Liver (tissue), 9 donors: ENCODE measurements around the gene FRMD6. TPM values are rescaled to one million over a fixed set of nuclear protein-coding genes. Genes with fewer than 3 reads are reported as not detected.

ENCODE experiments used
- DNase-seq: peaks from one replicate; pipeline ENCODE4 v3.0.0-alpha.2; 2017; ENCODE audit warnings: low spot score
- H3K27ac ChIP-seq, 2 donors: one replicate each; pipeline ENCODE4 v1.7.0; 2013; ENCODE audit warnings: inconsistent platforms in 2 of 2, low read length in 2 of 2, control low read depth in 1 of 2, low read depth in 1 of 2, mild to moderate bottlenecking in 1 of 2
- H3K27me3 ChIP-seq, 4 donors: one replicate each; pipeline versions ENCODE4 v1.6.1 to v1.7.0; 2013; ENCODE audit warnings: low read length in 3 of 4, inconsistent platforms in 1 of 4, mild to moderate bottlenecking in 1 of 4, moderate library complexity in 1 of 4; ENCODE audit not compliant: control insufficient read depth in 4 of 4, insufficient read depth in 4 of 4
- H3K36me3 ChIP-seq, 4 donors: one replicate each; pipeline versions ENCODE4 v1.6.1 to v1.7.0; 2013; ENCODE audit warnings: low read length in 3 of 4, mild to moderate bottlenecking in 3 of 4, low read depth in 1 of 4, moderate library complexity in 1 of 4; ENCODE audit not compliant: control insufficient read depth in 4 of 4, insufficient read depth in 3 of 4
- H3K4me1 ChIP-seq, 4 donors: one replicate each; pipeline versions ENCODE4 v1.6.1 to v1.7.0; 2013; ENCODE audit warnings: low read length in 3 of 4, mild to moderate bottlenecking in 3 of 4, moderate library complexity in 1 of 4; ENCODE audit not compliant: control insufficient read depth in 4 of 4, insufficient read depth in 4 of 4
- H3K4me3 ChIP-seq, 3 donors: one replicate each; pipeline versions ENCODE4 v1.6.1 to v1.7.0; 2013; ENCODE audit warnings: low read length in 3 of 3, control low read depth in 1 of 3, low read depth in 1 of 3, mild to moderate bottlenecking in 1 of 3
- H3K9ac ChIP-seq, 2 donors: one replicate each; pipeline ENCODE4 v1.7.0; 2013; ENCODE audit warnings: low read length in 2 of 2, mild to moderate bottlenecking in 2 of 2, moderate library complexity in 2 of 2, control low read depth in 1 of 2, low read depth in 1 of 2
- H3K9me3 ChIP-seq, 4 donors: one replicate each; pipeline versions ENCODE4 v1.6.1 to v1.7.0; 2013; ENCODE audit warnings: low read length in 3 of 4; ENCODE audit not compliant: control insufficient read depth in 4 of 4
- ATF3 ChIP-seq: IDR thresholded peaks from 2 replicates; pipeline ENCODE4 v1.6.1; 2016; ENCODE audit warnings: antibody characterized with exemption
- CTCF ChIP-seq: fragments of 150-350 bp; IDR thresholded peaks from 2 replicates; pipeline ENCODE4 v1.5.1; 2017; ENCODE audit warnings: improper control_type of control experiment, low read depth, low read length; ENCODE audit not compliant: missing input control
- EGR1 ChIP-seq, 2 donors: IDR thresholded peaks; 2 replicates each; pipeline ENCODE4 v1.6.1; 2016 to 2018; ENCODE audit warnings: antibody characterized with exemption in 2 of 2, low read depth in 2 of 2
- FOXA2 ChIP-seq: IDR thresholded peaks from 2 replicates; pipeline ENCODE4 v1.6.1; 2016; ENCODE audit warnings: antibody characterized with exemption
- GABPA ChIP-seq, 2 donors: IDR thresholded peaks in 1 of 2; conservative IDR thresholded peaks in 1 of 2; 2 replicates each; pipeline ENCODE4 v1.6.1; 2016; ENCODE audit warnings: antibody characterized with exemption in 2 of 2, mild to moderate bottlenecking in 1 of 2, moderate library complexity in 1 of 2
- HNF4A ChIP-seq, 2 donors: conservative IDR thresholded peaks; 2 replicates each; pipeline ENCODE4 v1.6.1; 2016; ENCODE audit warnings: antibody characterized with exemption in 2 of 2, mild to moderate bottlenecking in 2 of 2
- HNF4G ChIP-seq: IDR thresholded peaks from 2 replicates; pipeline ENCODE4 v1.6.1; 2016; ENCODE audit warnings: antibody characterized with exemption
- JUND ChIP-seq, 2 donors: IDR thresholded peaks; 2 replicates each; pipeline ENCODE4 v1.6.1; 2016; ENCODE audit warnings: antibody characterized with exemption in 2 of 2
- MAX ChIP-seq: IDR thresholded peaks from 2 replicates; pipeline ENCODE4 v1.6.1; 2016; ENCODE audit warnings: antibody characterized with exemption
- NR2F2 ChIP-seq: IDR thresholded peaks from 2 replicates; pipeline ENCODE4 v1.6.1; 2016; ENCODE audit warnings: antibody characterized with exemption
- RAD21 ChIP-seq, 2 donors: IDR thresholded peaks; 2 replicates each; pipeline ENCODE4 v1.6.1; 2016; ENCODE audit warnings: antibody characterized with exemption in 2 of 2, mild to moderate bottlenecking in 2 of 2
- REST ChIP-seq: IDR thresholded peaks from 2 replicates; pipeline ENCODE4 v1.6.1; 2016; ENCODE audit warnings: antibody characterized with exemption, mild to moderate bottlenecking
- RXRA ChIP-seq, 2 donors: IDR thresholded peaks; 2 replicates each; pipeline ENCODE4 v1.6.1; 2017 to 2018; ENCODE audit warnings: antibody characterized with exemption in 2 of 2, mild to moderate bottlenecking in 1 of 2
- SP1 ChIP-seq: IDR thresholded peaks from 2 replicates; pipeline ENCODE4 v1.6.1; 2018; ENCODE audit warnings: antibody characterized with exemption, mild to moderate bottlenecking
- TAF1 ChIP-seq: conservative IDR thresholded peaks from 2 replicates; pipeline ENCODE4 v1.6.1; 2016; ENCODE audit warnings: antibody characterized with exemption, mild to moderate bottlenecking
- YY1 ChIP-seq: IDR thresholded peaks from 2 replicates; pipeline ENCODE4 v1.6.1; 2016; ENCODE audit warnings: antibody characterized with exemption, mild to moderate bottlenecking
- ZBTB33 ChIP-seq: IDR thresholded peaks from 2 replicates; pipeline ENCODE4 v1.6.1; 2016; ENCODE audit warnings: antibody characterized with exemption
- WGBS: extraction: QIAGEN DNeasy Blood & Tissue Kit; methylation state at CpG from one replicate; pipeline ENCODE4 v1.1.7; 2013; 5-methylcytosine and 5-hydroxymethylcytosine counted together
- polyA plus RNA-seq, 2 donors: library from polyadenylated mRNA; stranded (reverse) in 1 of 2; unstranded in 1 of 2; fragments of 200-250 nt in 1 of 2; fragments of >200 nt in 1 of 2; fragmentation: Nextera tagmentation in 1 of 2; extraction: Ambion mirVana in 1 of 2; gene quantifications; one replicate each; pipeline versions ENCODE4 v1.2.1 to v1.2.3, GENCODE V29; 2013 to 2015
- total RNA-seq, 2 donors: library from RNA; depleted of rRNA; stranded (reverse); fragments of >200 nt; gene quantifications; one replicate each; pipeline ENCODE4 v1.2.3, GENCODE V29; 2014
- donor health status: healthy.
- donor health status: healthy.
- donor health status: healthy.
- donor health status: healthy.
- donor health status: healthy.

FRMD6 gene
- total and polyA plus RNA-seq, 4 donors = 2.4 to 10.0 (median 3.4) TPM

- no peak overlapping the region for H3K9ac ChIP-seq
- WGBS = 85% methylated on average over 1 of the region's 1 CpG
Observed at GRCh38 chr14:51677266-51677665, 25.6 kb downstream of the FRMD6 start.

More at GRCh38 chr14:51677266-51677665, 25.6 kb downstream of the FRMD6 start:
- Histone ChIP-seq H3K4me1 (peaks cover 0 to 8% (median 0%) of the 10 kb centered on the region in 4 donors), H3K36me3 (no peaks in the 10 kb centered on the region), H3K9me3 (no peaks in the 10 kb centered on the region), H3K4me3 (no peak overlapping the region), H3K27me3 (no peaks in the 10 kb centered on the region), H3K27ac (no peak overlapping the region)
- DNase-seq = no peak
- TF ChIP-seq ZBTB33 (no peak), NR2F2 (no peak), ATF3 (no peak), JUND (IDR thresholded peaks at IDR 0.05) (no peak), TAF1 (no peak), CTCF (no peak), REST (no peak), HNF4G (no peak), RAD21 (IDR thresholded peaks at IDR 0.05) (no peak), EGR1 (IDR thresholded peaks at IDR 0.05; ENCODE audit: low read depth in 2 of 2) (no peak), HNF4A (conservative IDR thresholded peaks at IDR 0.05) (no peak), MAX (no peak), YY1 (no peak), RXRA (IDR thresholded peaks at IDR 0.05) (no peak), SP1 (no peak), FOXA2 (no peak), GABPA (IDR thresholded peaks at IDR 0.05 in 1 of 2, conservative IDR thresholded peaks at IDR 0.05 in 1 of 2) (no peak)
